ENCODE measurements around the gene RPS24. TPM values are rescaled to one million over a fixed set of nuclear protein-coding genes. Genes with fewer than 3 reads are reported as not detected.
"Not testable (repeated sequence)": the region's sequence is repeated elsewhere in the genome, so short reads cannot be mapped to it uniquely, and the experiment has no call there.

RPS24 gene
- total RNA-seq, 2 experiments from 2014 or later = 2,145 to 3,094 TPM

- no peaks in the 10 kb centered on the region for H3K27me3 Mint-ChIP-seq
- intact Hi-C loops (cut with DNase I, micrococcal nuclease) = no loop called here
- CTCF ChIA-PET = interaction anchor here (0.5 to 1.0 kb wide), 2 partner anchors 36 to 82 kb away, joined by 3 read pairs; no protein-coding TSS in a partner anchor
These were observed 19.7 kb downstream of the RPS24 start for GRCh38 chr10:78053211-78053868.

DNA sequence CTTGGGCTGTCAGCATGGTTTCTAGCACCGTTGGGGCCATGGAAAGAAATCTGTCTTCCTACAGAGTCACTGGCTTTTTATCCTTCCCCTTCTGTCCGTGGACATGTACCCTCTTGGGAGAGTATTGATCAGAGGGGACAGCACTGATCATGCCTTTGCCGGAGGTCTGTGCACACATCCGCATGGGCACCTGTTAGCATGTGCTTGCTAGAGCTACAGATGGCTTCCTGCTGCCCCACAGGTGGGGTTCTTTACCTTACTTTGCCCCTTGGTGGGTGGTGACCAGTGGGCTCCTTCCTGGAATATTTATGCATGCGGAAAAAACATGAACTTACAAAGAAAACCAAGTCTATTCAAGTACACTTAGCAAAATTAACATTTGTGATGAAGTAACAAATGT lies 24.9 kb downstream of the RPS24 start:
- CTCF ChIA-PET = interaction anchor here (1.0 to 1.4 kb wide), 2 partner anchors 11 to 606 kb away, joined by 3 read pairs; no protein-coding TSS in a partner anchor
- intact Hi-C loops (cut with DNase I, micrococcal nuclease) = no loop called here

More at GRCh38 chr10:78053211-78053868, 19.7 kb downstream of the RPS24 start:
- Mint-ChIP-seq H3K27ac (no peak overlapping the region), H3K9me3 (ENCODE audit: low read depth) (no peaks in the 10 kb centered on the region), H3K36me3 (ENCODE audit: low read depth) (peaks cover 15% of the 10 kb centered on the region), H3K4me3 (no peak overlapping the region), H3K4me1 (no peaks in the 10 kb centered on the region)
- ATAC-seq (no peak), DNase-seq (no peak)
- POLR2A ChIA-PET = no interaction called here

GRCh38 chr10:78059906-78060702 lies 26.4 kb downstream of the RPS24 start:
- H3K27me3 Mint-ChIP-seq = peaks cover 5% of the 10 kb centered on the region
- peaks cover 1% of the 10 kb centered on the region for H3K36me3 Mint-ChIP-seq (ENCODE audit: low read depth)
- no peak for DNase-seq
- ChIA-PET POLR2A (no interaction called here), CTCF (no interaction called here)
- H3K4me1 Mint-ChIP-seq = peaks cover 2% of the 10 kb centered on the region
- H3K9me3 Mint-ChIP-seq (ENCODE audit: low read depth) = no peaks in the 10 kb centered on the region
- no peak for ATAC-seq
- no peak overlapping the region for H3K4me3 Mint-ChIP-seq
- intact Hi-C loops (cut with DNase I, micrococcal nuclease) = no loop called here
- H3K27ac Mint-ChIP-seq = no peak overlapping the region

More for the DNA sequence above, 24.9 kb downstream of the RPS24 start:
- ATAC-seq = no peak
- Mint-ChIP-seq H3K27ac (no peak overlapping the region), H3K4me3 (no peak overlapping the region), H3K4me1 (peaks cover 2% of the 10 kb centered on the region), H3K36me3 (ENCODE audit: low read depth) (peaks cover 5% of the 10 kb centered on the region), H3K27me3 (peaks cover 5% of the 10 kb centered on the region), H3K9me3 (ENCODE audit: low read depth) (no peaks in the 10 kb centered on the region)
- POLR2A ChIA-PET = no interaction called here
- DNase-seq = no peak

DNA sequence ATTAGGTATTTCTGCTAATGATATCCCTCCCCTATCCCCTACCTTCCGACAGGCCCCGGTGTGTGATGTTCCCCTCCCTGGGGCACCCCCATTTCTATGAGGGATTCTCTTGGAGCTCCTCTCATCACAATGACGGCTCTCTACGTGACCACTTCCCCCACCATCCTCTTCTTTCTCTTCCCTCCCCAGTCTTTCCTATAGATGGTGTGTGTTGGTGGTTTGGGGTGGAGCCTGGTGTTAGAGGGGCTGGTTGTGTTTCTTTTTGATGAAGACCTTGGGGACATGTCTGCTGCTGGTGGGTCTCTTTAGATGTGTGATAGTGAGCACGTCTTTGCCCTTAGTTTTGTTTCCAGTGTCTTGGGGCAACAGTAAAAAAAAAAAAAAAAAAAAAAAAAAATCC lies 28.6 kb downstream of the RPS24 start:
- Mint-ChIP-seq H3K27me3 (peaks cover 5% of the 10 kb centered on the region), H3K27ac (no peak overlapping the region), H3K9me3 (ENCODE audit: low read depth) (no peaks in the 10 kb centered on the region), H3K36me3 (ENCODE audit: low read depth) (no peaks in the 10 kb centered on the region), H3K4me1 (peaks cover 2% of the 10 kb centered on the region), H3K4me3 (no peak overlapping the region)
- ATAC-seq (no peak), DNase-seq (no peak)
- intact Hi-C loops (cut with DNase I, micrococcal nuclease) = no loop called here
- CTCF ChIA-PET = interaction anchor here (1.7 kb wide), 1 partner anchor 15 kb away, joined by 5 read pairs; no protein-coding TSS in a partner anchor
- POLR2A ChIA-PET = no interaction called here

- intact Hi-C loops (cut with DNase I, micrococcal nuclease) = no loop called here
- Mint-ChIP-seq H3K36me3 (ENCODE audit: low read depth) (no peaks in the 10 kb centered on the region), H3K9me3 (ENCODE audit: low read depth) (no peaks in the 10 kb centered on the region), H3K4me1 (peaks cover 2% of the 10 kb centered on the region), H3K27ac (no peak overlapping the region), H3K4me3 (no peak overlapping the region), H3K27me3 (peaks cover 5% of the 10 kb centered on the region)
- ChIA-PET POLR2A (interaction anchor here (0.5 kb wide), 1 partner anchor 29 kb away, joined by 4 read pairs; no protein-coding TSS in a partner anchor), CTCF (interaction anchor here (1.0 to 1.7 kb wide), 2 partner anchors 16 to 17 kb away, joined by 4 to 5 read pairs; no protein-coding TSS in a partner anchor)
- ATAC-seq (no peak), DNase-seq (no peak)
These were observed 29.6 kb downstream of the RPS24 start for GRCh38 chr10:78063236-78063635.

DNA sequence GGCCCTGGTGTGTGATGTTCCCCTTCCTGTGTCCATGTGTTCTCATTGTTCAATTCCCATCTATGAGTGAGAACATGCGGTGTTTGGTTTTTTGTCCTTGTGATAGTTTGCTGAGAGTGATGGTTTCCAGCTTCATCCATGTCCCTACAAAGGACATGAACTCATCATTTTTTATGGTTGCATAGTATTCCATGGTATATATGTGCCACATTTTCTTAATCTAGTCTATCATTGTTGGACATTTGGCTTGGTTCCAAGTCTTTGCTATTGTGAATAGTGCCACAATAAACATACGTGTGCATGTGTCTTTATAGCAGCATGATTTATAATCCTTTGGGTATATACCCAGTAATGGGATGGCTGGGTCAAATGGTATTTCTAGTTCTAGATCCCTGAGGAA lies 31.3 kb downstream of the RPS24 start:
- H3K4me1 Mint-ChIP-seq; H3K9me3 Mint-ChIP-seq (ENCODE audit: low read depth); CTCF ChIA-PET; ATAC-seq; DNase-seq; H3K27me3 Mint-ChIP-seq; H3K27ac Mint-ChIP-seq; H3K36me3 Mint-ChIP-seq (ENCODE audit: low read depth); H3K4me3 Mint-ChIP-seq; intact Hi-C loops (cut with DNase I, micrococcal nuclease); POLR2A ChIA-PET: not testable (repeated sequence)

DNA sequence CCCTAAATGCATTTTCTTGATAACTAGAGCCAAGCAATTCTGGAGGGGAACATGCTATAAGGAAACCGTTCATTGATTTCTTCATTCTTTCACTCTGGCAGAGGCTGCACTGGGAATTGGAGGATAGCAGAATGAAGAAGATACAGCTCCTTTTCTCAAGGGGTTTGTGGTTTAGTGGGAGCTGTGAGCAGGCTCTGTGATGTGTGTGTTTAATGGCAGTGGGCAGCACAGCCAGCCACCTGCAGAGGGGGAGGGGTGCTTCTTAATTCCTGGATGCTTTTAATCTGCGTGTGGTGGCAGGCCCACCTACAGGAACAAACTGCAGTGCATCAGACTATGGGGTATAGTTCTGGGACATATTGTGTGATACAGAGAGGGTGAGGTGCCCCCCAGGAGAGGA lies 31.9 kb downstream of the RPS24 start:
- Mint-ChIP-seq H3K4me1 (peaks cover 2% of the 10 kb centered on the region), H3K4me3 (no peak overlapping the region), H3K27ac (no peak overlapping the region), H3K36me3 (ENCODE audit: low read depth) (no peaks in the 10 kb centered on the region), H3K9me3 (ENCODE audit: low read depth) (no peaks in the 10 kb centered on the region), H3K27me3 (peaks cover 5% of the 10 kb centered on the region)
- ChIA-PET CTCF (no interaction called here), POLR2A (no interaction called here)
- DNase-seq (no peak), ATAC-seq (no peak)
- intact Hi-C loops (cut with DNase I, micrococcal nuclease) = no loop called here

- DNase-seq (no peak), ATAC-seq (no peak)
- peaks cover 2% of the 10 kb centered on the region for H3K4me1 Mint-ChIP-seq
- intact Hi-C loops (cut with DNase I, micrococcal nuclease) = no loop called here
- ChIA-PET POLR2A (no interaction called here), CTCF (no interaction called here)
- H3K4me3 Mint-ChIP-seq = no peak overlapping the region
- H3K27me3 Mint-ChIP-seq = peaks cover 5% of the 10 kb centered on the region
- no peaks in the 10 kb centered on the region for H3K36me3 Mint-ChIP-seq (ENCODE audit: low read depth)
- no peak overlapping the region for H3K27ac Mint-ChIP-seq
- H3K9me3 Mint-ChIP-seq (ENCODE audit: low read depth) = no peaks in the 10 kb centered on the region
These were observed 32.3 kb downstream of the RPS24 start for GRCh38 chr10:78066012-78066411.

- CTCF ChIA-PET = no interaction called here
- Mint-ChIP-seq H3K36me3 (ENCODE audit: low read depth) (no peaks in the 10 kb centered on the region), H3K4me1 (peaks cover 2% of the 10 kb centered on the region), H3K4me3 (no peak overlapping the region), H3K27me3 (peaks cover 5% of the 10 kb centered on the region), H3K9me3 (ENCODE audit: low read depth) (no peaks in the 10 kb centered on the region), H3K27ac (no peak overlapping the region)
- ATAC-seq (no peak), DNase-seq (no peak)
- POLR2A ChIA-PET = no interaction called here
- intact Hi-C loops (cut with DNase I, micrococcal nuclease) = no loop called here
These were observed 33.2 kb downstream of the RPS24 start for GRCh38 chr10:78066728-78067430.

DNA sequence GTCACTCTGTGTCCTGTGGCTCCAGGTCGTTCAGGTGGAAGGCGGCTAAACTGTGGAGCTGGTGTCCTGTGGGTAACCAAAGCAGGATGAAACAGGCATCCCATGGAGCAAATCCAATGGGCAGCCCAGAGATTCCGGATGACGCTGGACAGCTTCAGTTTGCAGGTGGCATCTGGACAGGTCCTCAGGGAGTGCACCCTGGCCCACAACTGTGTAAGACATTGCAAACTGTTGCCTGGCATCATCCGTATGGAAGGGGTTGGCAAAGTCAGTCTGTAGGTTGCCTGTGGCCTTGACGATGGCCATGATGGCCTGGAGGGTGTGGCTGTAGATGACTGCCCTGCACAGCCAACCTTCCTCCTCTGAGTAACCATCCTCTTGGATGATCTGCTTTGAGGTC lies 35.5 kb downstream of the RPS24 start:
- ChIA-PET POLR2A (no interaction called here), CTCF (no interaction called here)
- peaks cover under 1% of the 10 kb centered on the region for H3K9me3 Mint-ChIP-seq (ENCODE audit: low read depth)
- H3K27me3 Mint-ChIP-seq = no peaks in the 10 kb centered on the region
- H3K27ac Mint-ChIP-seq = no peak overlapping the region
- H3K4me3 Mint-ChIP-seq = no peak overlapping the region
- no peaks in the 10 kb centered on the region for H3K4me1 Mint-ChIP-seq
- intact Hi-C loops (cut with DNase I, micrococcal nuclease) = no loop called here
- H3K36me3 Mint-ChIP-seq (ENCODE audit: low read depth) = no peaks in the 10 kb centered on the region
- no peak for ATAC-seq
- no peak for DNase-seq

GRCh38 chr10:78070064-78070463 lies 36.4 kb downstream of the RPS24 start:
- H3K4me1 Mint-ChIP-seq; DNase-seq; POLR2A ChIA-PET; CTCF ChIA-PET; H3K27ac Mint-ChIP-seq; ATAC-seq; H3K36me3 Mint-ChIP-seq (ENCODE audit: low read depth); H3K4me3 Mint-ChIP-seq; H3K9me3 Mint-ChIP-seq (ENCODE audit: low read depth); intact Hi-C loops (cut with DNase I, micrococcal nuclease); H3K27me3 Mint-ChIP-seq: not testable (repeated sequence)
